GOT3 (cell line): ENCODE data around the gene OR2Z1.
"Not testable (repeated sequence)": the region's sequence is repeated elsewhere in the genome, so short reads cannot be mapped to it uniquely, and the experiment has no call there.

Source experiments
- DNase-seq: peaks from one replicate; lab custom pipeline; 2025; ENCODE audit warnings: mixed read lengths; lab: John Stamatoyannopoulos, UW

OR2Z1 gene

DNA sequence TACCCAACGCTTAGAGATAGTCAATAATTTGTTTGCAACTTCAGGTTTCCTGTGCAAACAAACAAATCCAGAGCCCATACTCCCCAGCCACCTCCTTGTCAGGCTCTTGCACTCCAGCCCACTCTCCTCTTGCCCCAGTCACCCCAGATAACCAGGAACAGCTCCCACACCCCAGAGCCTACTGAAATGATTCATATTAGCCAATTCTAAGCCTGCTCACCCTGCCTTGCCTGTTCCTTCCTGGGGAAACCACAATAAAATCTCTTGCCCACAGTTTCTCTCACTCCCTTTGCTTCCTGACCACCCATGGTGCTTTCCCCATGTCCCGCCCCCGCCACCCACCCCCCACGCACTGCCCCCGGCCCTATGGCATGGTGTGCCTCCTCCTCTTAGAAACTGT, 19.1 kb upstream of the OR2Z1 start:
- no peak for DNase-seq

DNA sequence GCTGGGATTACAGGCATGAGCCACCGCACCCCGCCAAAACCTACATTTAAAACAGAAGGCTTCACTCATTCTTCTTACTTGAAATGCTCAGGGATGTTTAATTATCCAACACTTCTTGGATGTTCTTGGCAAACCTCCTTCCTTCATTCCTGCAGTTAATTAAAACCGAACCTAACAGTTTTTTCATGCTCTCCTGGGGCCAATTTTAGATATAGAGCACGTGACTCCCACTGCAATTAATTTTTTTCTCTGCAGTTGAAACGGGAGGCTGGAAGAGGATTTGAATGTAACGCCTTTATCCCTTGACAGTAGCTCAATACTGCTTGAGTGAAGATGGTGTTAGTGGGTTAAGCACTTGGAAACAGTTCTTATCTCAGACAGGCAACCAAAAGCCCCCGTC, 18.2 kb upstream of the OR2Z1 start:
- DNase-seq = no peak

DNA sequence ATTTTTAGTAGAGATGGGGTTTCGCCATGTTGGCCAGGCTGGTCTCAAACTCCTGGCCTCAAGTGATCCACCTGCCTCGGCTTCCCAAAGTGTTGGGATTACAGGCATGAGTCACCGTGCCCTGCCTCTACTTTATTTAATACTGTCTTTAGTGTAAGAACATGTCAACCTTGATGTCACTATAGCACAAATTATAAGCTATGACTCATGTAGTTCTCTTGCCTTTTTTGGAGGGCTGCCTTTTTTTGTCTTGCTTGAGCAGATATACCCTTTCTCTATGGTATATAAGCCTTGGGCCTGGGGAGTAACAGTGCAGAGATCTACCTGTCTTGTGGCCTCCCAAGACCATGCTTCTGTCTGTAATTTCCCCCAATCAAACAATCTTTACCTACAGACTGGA, 16.1 kb upstream of the OR2Z1 start:
- not testable (repeated sequence) for DNase-seq

DNA sequence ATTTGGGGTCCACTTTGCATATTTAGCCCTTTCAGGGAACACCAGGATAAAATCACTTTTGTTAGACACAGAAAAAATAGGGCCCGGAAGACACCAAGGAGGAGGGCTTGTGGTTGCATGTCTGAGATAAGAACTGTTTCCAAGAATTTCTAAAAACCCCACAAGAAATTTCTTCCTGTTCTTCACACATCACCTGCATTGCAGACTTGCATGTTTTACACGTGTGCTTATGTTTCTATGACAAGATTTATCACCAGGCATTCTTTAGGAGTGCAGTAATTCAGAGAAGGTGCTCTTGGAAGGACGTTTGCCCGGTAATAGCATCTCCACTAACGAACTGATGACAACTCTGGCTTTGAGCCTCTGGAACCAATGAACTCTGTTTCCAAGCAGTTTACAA, 15.7 kb upstream of the OR2Z1 start:
- DNase-seq = no peak

DNA sequence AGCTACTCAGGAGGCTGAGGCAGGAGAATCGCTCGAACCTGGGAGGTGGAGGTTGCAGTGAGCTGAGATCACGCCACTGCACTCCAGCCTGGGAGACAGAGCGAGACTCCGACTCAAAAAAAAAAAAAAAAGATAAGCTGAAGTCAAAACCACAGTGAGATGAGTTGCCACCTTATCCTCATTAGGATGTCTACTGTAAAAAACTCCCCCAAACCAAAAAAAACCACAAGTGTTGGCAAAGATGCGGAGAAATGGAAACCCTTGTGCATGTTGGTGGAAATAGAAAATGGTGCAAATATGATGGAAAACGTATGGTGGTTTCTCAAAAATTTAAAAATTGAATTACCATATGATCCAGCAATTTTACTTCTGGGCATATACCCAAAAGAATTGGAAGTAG, 11.1 kb upstream of the OR2Z1 start:
- not testable (repeated sequence) for DNase-seq

DNA sequence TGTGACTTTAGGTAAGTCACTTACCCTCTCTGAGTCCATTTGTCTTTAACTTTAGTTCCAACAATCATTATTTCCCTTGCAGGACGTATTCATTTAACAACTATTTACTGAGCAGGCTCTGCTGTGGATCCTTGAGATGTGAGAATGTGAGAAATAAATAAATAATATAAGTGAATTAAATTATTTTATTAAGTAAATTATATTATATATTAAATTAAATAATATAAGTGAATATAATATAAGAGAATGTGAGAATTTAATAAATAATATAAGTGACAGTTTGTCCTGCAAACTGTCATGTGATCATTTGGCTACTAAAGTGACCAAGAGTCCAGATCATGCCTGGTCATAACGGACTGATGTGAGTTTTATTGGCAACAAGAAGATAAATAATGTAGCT, 598 bp downstream of the OR2Z1 start:
- no peak for DNase-seq

DNA sequence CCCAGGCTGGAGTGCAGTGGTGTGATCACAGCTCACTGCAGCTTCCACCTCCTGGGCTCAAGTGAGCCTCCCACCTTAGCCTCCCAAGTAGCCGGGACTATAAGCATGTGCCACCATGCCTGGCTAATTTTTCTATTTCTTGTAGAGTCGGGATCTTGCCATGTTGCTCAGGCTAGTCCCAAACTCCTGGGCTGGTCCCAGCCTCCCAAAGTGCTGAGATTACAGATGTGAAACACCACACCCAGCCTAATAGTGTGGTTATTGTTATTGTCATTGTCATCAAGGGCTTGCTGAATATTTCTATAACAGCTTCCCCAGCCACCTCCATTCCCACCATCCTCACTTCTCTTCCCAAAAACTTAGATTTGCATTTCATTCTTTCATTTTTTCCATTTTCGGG, 2.8 kb downstream of the OR2Z1 start:
- DNase-seq = no peak

DNA sequence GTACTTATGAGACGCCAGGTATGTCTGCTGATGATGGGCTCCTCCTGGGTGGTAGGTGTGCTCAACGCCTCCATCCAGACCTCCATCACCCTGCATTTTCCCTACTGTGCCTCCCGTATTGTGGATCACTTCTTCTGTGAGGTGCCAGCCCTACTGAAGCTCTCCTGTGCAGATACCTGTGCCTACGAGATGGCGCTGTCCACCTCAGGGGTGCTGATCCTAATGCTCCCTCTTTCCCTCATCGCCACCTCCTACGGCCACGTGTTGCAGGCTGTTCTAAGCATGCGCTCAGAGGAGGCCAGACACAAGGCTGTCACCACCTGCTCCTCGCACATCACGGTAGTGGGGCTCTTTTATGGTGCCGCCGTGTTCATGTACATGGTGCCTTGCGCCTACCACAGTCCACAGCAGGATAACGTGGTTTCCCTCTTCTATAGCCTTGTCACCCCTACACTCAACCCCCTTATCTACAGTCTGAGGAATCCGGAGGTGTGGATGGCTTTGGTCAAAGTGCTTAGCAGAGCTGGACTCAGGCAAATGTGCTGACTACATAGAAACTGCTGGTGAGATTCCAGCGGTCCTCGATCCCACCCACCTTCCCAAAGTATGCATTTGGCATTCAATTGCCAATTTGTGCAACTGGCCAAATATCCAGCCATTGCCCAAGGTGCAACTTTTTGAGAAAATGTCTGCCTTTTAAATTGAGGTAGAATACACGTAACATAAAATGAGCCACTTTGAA, 10.2 kb downstream of the OR2Z1 start:
- DNase-seq = no peak

DNA sequence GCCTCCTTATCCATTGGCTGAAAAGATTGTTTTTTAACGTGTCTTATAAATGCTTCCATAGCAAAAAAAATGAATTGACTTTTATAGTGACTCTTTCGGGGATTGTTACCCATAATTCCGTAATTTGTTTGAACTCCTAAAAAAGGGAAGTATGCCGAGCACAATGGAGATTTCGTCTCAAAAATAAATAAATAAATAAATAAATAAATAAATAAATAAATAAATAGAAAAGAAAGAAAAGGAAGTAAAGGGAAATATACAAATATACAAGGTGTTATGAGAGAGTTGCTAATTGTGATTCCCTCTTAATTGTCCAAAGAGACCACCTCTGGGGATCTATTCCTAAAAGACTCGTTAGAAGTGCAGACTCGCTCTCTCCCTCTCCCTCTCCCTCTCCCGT, 16.9 kb downstream of the OR2Z1 start:
- DNase-seq = no peak

DNA sequence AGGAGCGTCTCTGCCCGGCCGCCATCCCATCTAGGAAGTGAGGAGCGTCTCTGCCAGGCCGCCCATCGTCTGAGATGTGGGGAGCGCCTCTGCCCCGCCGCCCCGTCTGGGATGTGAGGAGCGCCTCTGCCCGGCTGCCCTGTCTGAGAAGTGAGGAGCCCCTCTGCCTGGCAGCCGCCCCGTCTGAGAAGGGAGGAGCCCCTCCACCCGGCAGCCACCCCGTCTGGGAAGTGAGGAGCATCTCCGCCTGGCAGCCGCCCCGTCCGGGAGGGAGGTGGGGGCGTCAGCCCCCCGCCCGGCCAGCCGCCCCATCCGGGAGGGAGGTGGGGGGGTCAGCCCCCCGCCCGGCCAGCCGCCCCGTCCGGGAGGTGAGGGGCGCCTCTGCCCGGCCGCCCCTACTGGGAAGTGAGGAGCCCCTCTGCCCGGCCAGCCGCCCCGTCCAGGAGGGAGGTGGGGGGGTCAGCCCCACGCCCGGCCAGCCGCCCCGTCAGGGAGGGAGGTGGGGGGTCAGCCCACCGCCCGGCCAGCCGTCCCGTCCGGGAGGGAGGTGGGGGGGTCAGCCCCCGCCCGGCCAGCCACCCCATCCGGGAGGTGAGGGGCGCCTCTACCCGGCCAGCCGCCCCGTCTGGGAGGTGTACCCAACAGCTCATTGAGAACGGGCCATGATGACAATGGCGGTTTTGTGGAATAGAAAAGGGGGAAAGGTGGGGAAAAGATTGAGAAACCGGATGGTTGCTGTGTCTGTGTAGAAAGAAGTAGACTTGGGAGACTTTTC, 18.0 kb downstream of the OR2Z1 start:
- not testable (repeated sequence) for DNase-seq

DNA sequence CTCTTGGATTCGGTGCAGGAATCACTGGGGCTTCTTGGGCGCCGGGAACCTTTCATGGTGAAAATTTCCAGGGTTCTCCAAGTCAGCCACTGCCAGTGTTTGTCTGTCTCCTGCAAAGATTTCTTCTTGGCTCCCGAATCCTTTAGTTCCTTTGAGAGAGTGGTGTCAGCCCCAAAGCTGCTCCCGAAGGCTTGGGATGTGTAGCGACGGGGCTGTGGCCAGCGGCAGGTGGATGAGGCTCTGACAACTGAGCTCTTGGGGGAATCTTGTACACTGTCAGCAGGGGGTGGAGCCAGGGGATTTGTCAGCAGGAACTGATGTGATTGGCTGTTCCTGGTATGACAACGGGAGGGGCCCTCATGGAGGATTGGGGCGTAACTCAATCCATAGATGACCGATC, 45.8 kb downstream of the OR2Z1 start:
- not testable (repeated sequence) for DNase-seq

DNA sequence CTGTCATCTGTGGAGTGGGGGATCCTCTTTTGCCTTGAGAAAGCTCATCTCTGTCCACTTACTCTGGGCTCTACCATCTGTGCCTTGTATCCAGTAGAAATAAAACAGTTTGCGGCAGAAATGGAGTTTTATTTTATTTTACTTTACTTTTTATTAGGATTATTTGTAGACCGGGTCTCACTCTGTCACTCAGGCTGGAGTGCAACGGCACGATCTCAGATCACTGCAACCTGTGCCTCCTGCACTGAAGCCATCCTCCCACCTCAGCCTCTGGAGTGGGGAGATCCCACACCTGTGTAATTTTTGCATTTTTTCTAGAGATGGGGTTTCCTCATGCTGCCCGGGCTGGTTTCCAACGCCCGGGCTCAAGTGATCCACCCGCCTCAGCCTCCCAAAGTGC, 47.8 kb downstream of the OR2Z1 start:
- not testable (repeated sequence) for DNase-seq

DNA sequence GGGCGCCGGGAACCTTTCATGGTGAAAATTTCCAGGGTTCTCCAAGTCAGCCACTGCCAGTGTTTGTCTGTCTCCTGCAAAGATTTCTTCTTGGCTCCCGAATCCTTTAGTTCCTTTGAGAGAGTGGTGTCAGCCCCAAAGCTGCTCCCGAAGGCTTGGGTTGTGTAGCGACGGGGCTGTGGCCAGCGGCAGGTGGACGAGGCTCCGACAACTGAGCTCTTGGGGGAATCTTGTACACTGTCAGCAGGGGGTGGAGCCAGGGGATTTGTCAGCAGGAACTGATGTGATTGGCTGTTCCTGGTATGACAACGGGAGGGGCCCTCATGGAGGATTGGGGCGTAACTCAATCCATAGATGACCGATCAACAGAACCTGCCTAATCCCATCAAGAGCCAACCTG, 52.2 kb downstream of the OR2Z1 start:
- DNase-seq = not testable (repeated sequence)
